Left lung (tissue), 10 donors: Measurements from ENCODE around the gene ZNFX1. TPM values are rescaled to one million over a fixed set of nuclear protein-coding genes. Genes with fewer than 3 reads are reported as not detected.

Experiments used
- ATAC-seq: fragments of 200-7000 bp; cut with Tn5 transposase; one replicate; pipeline ENCODE4 v1.9.1; 2020; ENCODE audit warnings: moderate library complexity
- DNase-seq, 4 donors: peaks; one replicate each; pipeline ENCODE4 v3.0.0-alpha.2; 2013 to 2020
- H3K27ac ChIP-seq, 2 donors: fragments of 200-600 bp; sonication (generic) in 1 of 2; one replicate each; pipeline versions ENCODE4 v1.5.0 to v1.8.0; 2020 to 2021
- H3K27me3 ChIP-seq, 2 donors: fragments of 200-600 bp; sonication (generic) in 1 of 2; one replicate each; pipeline versions ENCODE4 v1.5.0 to v1.8.0; 2020 to 2021
- H3K36me3 ChIP-seq, 2 donors: fragments of 200-600 bp; sonication (generic) in 1 of 2; one replicate each; pipeline versions ENCODE4 v1.5.0 to v1.8.0; 2020 to 2021
- H3K4me1 ChIP-seq, 2 donors: fragments of 200-600 bp; one replicate each; pipeline ENCODE4 v1.8.0; 2021
- H3K4me3 ChIP-seq, 2 donors: fragments of 200-600 bp; sonication (generic) in 1 of 2; one replicate each; pipeline versions ENCODE4 v1.5.0 to v1.8.0; 2020 to 2021; ENCODE audit warnings: mild to moderate bottlenecking in 1 of 2
- H3K9me3 ChIP-seq, 2 donors: fragments of 200-600 bp; sonication (generic) in 1 of 2; one replicate each; pipeline versions ENCODE4 v1.5.0 to v1.8.0; 2020 to 2021
- CTCF ChIP-seq, 2 donors: fragments of 200-600 bp; sonication (generic) in 1 of 2; IDR thresholded peaks; one replicate each; pipeline versions ENCODE4 v1.5.0 to v1.8.0; 2021; ENCODE audit warnings: antibody characterized with exemption in 2 of 2
- intact Hi-C, 2 donors: fragments of 100-400 bp; cut with DNase I; formaldehyde crosslinking; loops; one replicate each; pipeline versions ENCODE4 v1.11.2 to v1.14.2; 2022
- polyA plus RNA-seq, 6 donors: library from polyadenylated mRNA; unstranded; fragments of 120-200 nt; gene quantifications; one replicate each; pipeline ENCODE4 v1.2.1, GENCODE V29; 2013; ENCODE audit not compliant: insufficient read length in 6 of 6
- total RNA-seq, 2 donors: library from RNA; stranded (reverse); fragmentation: NEBNext Ultra II Directional; extraction: Animal tissue kit (Norgen Biotek cat#: 25700); gene quantifications; one replicate each; pipeline ENCODE4 v1.2.1, GENCODE V29; 2021
- donor health status: DM: no; HTN: yes; CAD: no.
- donor health status: DM: no; HTN: no; CAD: no.

The ZNFX1 gene
- total and polyA plus RNA-seq, 8 donors: 15.5 to 41.0 (median 16.6) TPM

GRCh38 chr20:49278818-49279676 is 1.2 kb upstream of the ZNFX1 start:
- H3K36me3 ChIP-seq: peaks cover 9 to 66% of the 10 kb centered on the region in 2 donors
- intact Hi-C loops: no loop called here
- H3K27ac ChIP-seq: peak overlapping the region; percentile 96 to 97
- H3K9me3 ChIP-seq: peaks cover 3 to 21% of the 10 kb centered on the region in 2 donors
- ATAC-seq: no peak
- no peak for TF ChIP-seq CTCF (IDR thresholded peaks at IDR 0.05)
- peak in 1 of 4 donors; percentile 82 for DNase-seq
- H3K4me3 ChIP-seq: peak overlapping the region; percentile 80 to 83
- no peaks in the 10 kb centered on the region for H3K27me3 ChIP-seq
- peaks cover 29 to 75% of the 10 kb centered on the region in 2 donors for H3K4me1 ChIP-seq

GRCh38 chr20:49277786-49278035 is 146 bp downstream of the ZNFX1 start:
- peak overlapping the region; percentile 96 to 97 for H3K27ac ChIP-seq

GRCh38 chr20:49276961-49277785 is 684 bp downstream of the ZNFX1 start:
- Histone ChIP-seq H3K27ac (peak overlapping the region; percentile 96 to 97), H3K27me3 (no peaks in the 10 kb centered on the region), H3K9me3 (peaks cover 3 to 17% of the 10 kb centered on the region in 2 donors), H3K36me3 (peaks cover 9 to 66% of the 10 kb centered on the region in 2 donors), H3K4me3 (peak overlapping the region; percentile 80 to 83), H3K4me1 (peaks cover 29 to 74% of the 10 kb centered on the region in 2 donors)
- DNase-seq (peak; percentile 25 to 86 (median 40)), ATAC-seq (peak; percentile 1)
- TF ChIP-seq CTCF (IDR thresholded peaks at IDR 0.05): no peak
- intact Hi-C loops: no loop called here

More at GRCh38 chr20:49277786-49278035, 146 bp downstream of the ZNFX1 start:
- peak overlapping the region; percentile 80 to 83 for H3K4me3 ChIP-seq
- peaks cover 27 to 76% of the 10 kb centered on the region in 2 donors for H3K4me1 ChIP-seq
- H3K27me3 ChIP-seq: no peaks in the 10 kb centered on the region
- no peak for DNase-seq
- H3K36me3 ChIP-seq: peaks cover 9 to 66% of the 10 kb centered on the region in 2 donors
- peaks cover 3 to 18% of the 10 kb centered on the region in 2 donors for H3K9me3 ChIP-seq
- intact Hi-C loops: no loop called here
- no peak for ATAC-seq
- TF ChIP-seq CTCF (IDR thresholded peaks at IDR 0.05): no peak

- intact Hi-C loops: no loop called here
- Histone ChIP-seq H3K27me3 (no peaks in the 10 kb centered on the region), H3K9me3 (peaks cover 3 to 10% of the 10 kb centered on the region in 2 donors), H3K4me1 (peaks cover 28 to 66% of the 10 kb centered on the region in 2 donors), H3K36me3 (peaks cover 9 to 66% of the 10 kb centered on the region in 2 donors), H3K4me3 (peak overlapping the region; percentile 80 to 83), H3K27ac (peak overlapping the region; percentile 96 to 97)
- TF ChIP-seq CTCF (IDR thresholded peaks at IDR 0.05): no peak
- DNase-seq (peak in 2 of 4 donors; percentile 27 to 35), ATAC-seq (peak; percentile 6)
Measured at GRCh38 chr20:49276161-49276960, 1.5 kb downstream of the ZNFX1 start.
